Gastrocnemius medialis (tissue), 4 donors: ENCODE measurements around the gene NCK1.

Experiments
- CTCF ChIP-seq, 5 experiments: fragments of 450-650 bp in 3 of 5; fragments of 200-600 bp in 2 of 5; sonication (generic) in 2 of 5; IDR thresholded peaks in 4 of 5; conservative IDR thresholded peaks in 1 of 5; 1 replicate in 4 of 5; 2 replicates in 1 of 5; pipeline ENCODE4 v1.5.1; 2016 to 2019; ENCODE audit warnings: antibody characterized with exemption in 5 of 5, mild to moderate bottlenecking in 3 of 5, moderate library complexity in 3 of 5
- POLR2A ChIP-seq, 2 donors: fragments of 450-650 bp; IDR thresholded peaks; one replicate each; pipeline ENCODE4 v1.6.1; 2017; ENCODE audit warnings: antibody characterized with exemption in 2 of 2, mild to moderate bottlenecking in 2 of 2, moderate library complexity in 2 of 2

- TF ChIP-seq CTCF (IDR thresholded peaks at IDR 0.05 in 4 of 5, conservative IDR thresholded peaks at IDR 0.05 in 1 of 5) (no peak), POLR2A (IDR thresholded peaks at IDR 0.05) (no peak)
Measured at GRCh38 chr3:136954980-136955780, 93.2 kb downstream of the NCK1 start.
